HG03045 (cell line): ENCODE measurements around the gene CRYBA1.
"Not testable (repeated sequence)": the region's sequence is repeated elsewhere in the genome, so short reads cannot be mapped to it uniquely, and the experiment has no call there.

ENCODE experiments used
- ATAC-seq: cut with Tn5 transposase; IDR thresholded peaks from one replicate; pipeline ENCODE4 v1.9.1; 2021; ENCODE audit warnings: mild to moderate bottlenecking, moderate library complexity; ENCODE audit not compliant: unreplicated experiment

Gene CRYBA1

DNA sequence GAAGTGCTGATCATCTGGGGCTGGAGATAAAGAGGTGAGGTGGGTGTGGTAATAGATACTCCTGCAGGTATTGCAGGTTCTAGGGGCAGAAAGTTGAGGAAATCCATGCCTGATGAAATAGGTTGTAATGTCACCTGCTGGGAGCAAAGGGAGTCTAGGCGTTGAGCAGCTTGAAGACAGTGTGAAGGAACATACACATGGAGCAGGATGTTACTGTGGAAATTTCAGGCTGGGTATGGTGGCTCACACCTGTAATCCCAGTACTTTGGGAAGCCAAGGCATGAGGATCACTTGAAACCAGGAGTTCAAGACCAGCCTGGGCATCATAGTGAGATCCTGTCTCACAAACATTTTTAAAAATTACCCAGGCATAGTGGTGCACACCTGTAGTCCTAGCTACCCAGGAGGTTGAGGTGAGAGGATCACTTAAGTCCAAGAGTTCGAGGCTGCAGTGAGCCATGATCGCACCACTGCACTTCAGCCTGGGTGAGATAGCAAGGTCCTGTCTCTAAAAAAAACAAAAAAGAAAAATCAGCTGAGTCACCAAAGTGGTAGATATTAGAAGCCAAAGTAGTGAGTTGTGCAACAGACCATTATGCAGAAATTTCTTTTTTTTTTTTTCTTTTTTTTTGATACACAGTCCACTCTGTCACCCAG, 9.1 kb upstream of the CRYBA1 start:
- ATAC-seq: no peak

DNA sequence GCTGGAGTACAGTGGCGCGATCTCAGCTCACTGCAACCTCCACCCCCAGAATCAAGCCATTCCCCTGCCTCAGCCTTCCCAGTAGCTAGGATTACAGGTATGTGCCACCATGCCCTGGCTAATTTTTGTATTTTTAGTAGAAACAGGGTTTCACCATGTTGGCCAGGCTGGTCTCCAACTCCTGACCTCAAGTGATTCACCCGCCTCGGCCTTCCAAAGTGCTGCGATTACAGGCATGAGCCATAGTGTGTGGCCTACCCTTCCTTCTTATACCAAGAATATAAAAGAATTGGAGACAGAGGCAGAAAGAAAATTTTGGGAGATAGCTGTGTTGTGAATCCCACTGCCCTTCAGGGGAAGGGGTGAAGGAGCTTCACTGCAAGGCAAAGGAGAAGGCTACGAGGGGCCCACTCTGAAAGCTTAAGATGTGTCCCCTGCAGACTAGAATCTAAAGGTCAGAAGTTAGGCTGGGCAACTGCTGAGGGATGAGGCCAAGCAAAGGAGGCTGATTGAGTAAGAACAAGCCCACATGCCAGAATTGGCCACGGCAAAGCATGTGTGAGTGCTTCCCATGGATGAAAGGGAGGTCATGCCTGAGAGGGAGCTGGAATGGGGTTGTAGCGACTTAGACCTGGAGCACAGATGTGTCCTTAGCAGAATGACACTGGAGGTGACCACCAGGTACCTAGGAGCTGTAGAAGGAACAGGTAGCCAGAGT, 8.4 kb upstream of the CRYBA1 start:
- ATAC-seq: no peak

DNA sequence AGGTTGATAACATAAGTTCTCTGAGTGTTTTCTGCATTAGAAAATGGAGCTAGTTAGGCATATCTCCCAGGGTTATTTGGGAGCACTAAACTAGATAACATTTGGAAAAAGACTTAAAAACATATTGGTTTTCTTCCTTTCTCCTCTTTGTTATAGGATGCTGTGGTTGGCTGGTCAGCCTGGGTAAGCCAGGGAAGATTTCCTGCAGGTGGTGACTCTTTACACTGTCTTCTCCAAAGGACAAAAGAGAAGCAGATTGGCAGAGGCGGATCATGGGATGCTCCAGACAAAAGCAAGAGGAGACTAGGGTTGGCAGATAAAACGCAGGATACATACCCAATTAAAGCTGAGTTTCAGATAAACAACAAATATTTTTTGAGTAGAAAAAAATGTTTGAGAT, 6.2 kb upstream of the CRYBA1 start:
- ATAC-seq: no peak

DNA sequence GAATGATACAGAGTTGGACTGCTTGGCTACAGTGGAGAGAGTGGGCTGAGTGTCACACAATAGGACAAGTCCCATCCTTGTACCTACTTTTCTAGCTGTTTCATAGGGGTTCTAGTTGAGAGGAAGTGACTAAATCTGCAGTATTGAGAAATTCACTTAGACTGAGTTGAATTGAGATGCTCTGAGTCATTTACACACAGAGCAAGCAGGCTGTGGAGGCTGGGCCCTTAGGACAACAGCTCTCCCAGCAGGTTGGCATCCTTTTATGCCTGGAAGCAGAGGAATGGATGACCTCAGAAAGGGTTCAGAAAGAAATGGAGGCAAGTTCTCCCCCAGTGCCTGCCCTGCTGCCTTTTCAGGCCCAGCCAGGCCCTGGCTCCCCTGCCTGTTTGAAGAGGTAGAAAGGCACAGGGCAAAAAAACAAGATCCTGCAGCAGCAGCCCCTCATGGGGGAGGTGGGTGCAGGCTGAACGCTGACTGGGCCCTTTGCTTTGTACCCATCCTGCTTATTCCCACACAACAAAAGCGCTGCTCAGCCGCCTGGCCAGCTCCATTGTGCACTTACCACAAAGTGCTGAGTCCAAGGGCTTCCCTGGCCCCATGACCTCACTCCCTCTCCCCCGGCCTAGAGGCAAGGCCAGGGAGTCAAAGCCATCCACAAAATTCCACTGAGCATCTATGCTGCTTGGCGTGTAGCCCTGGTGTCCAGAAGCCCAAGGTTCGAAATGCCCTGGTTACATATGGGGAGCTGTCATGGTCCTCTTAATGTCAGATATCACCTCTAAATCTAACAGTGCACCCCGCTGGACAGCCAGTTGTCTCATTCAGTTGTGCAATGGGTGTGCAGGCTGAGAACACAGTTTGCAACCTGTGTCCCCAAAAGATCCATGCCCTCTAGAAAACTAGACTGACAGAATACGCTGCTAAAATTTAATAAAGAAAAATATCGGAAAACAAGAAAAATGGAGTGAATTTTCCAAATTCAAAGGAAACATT, 5.4 kb upstream of the CRYBA1 start:
- no peak for ATAC-seq

DNA sequence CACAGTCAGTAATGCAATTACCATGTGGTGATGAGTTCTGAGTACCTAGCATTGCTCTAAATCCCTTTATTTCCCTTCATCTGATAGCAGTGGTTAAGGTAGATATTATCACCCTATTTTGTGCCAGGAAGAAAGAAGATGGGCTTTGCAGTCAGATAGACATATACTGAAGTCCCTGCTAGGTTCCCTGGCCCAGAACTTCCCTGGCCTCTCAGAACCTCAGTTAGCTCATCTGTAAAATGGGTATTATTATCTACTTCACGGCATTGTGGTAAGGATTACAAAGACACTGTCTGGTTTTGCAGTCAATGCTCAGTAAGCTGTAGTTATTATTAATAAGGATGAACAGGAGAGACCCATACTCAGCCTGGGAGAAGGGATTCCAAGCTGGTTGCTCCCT, 4.6 kb upstream of the CRYBA1 start:
- ATAC-seq: no peak

DNA sequence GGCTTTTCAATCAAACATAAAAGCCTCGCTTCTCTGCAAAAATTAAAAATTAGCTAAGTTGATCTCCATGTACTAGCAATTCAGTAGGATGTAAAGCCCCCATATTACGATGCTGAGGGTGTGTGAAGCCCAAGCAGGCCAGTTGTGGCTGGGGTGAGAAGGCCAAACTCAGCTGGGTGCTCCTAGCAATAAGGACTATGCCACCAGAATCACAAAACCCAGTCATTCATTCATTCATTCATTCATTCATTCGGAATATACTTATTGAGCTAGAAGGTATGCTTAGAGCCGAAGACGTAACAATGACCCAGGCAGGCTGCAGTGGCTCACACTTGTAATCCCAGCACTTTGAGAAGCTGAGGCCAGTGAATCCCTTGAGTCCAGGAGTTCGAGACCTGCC, 3.9 kb upstream of the CRYBA1 start:
- no peak for ATAC-seq

DNA sequence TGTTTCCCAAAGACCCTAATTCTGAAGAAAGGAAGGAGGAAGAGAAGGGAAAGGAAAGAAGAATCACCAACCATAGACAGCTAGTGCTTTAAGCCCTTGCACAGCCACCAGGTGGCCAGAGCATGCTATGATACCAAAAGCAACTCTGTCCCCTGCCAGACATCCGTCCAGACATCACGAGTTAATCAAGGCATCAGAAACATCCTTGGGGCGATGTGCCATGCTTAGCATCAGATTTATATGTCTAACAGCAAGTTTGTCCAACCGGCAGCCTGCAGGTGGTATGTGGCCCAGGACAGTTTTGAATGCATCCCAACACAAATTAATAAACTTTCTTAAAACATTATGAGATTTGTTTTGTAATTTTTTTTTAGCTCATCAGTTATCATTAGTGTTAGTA, 2.9 kb upstream of the CRYBA1 start:
- no peak for ATAC-seq

DNA sequence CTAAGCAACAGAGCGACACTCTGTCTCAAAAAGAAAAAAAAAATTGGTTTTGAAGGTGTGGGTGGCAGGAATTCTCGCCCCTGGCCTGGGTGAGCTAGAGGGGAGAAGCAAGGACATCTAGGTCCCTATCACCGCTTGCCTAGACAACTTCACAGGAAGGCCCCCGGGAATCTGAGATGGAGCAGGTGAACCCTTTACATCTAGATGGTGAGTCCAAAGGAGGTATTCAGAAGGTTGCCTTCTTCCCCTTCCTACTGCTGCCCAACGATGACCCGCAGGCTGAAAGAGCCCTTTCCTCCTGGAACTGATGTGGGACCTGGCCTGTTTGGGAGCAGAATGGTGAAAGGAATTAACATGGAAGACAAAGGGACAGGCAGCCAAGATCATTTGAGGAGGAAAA, 1.3 kb upstream of the CRYBA1 start:
- ATAC-seq: no peak

DNA sequence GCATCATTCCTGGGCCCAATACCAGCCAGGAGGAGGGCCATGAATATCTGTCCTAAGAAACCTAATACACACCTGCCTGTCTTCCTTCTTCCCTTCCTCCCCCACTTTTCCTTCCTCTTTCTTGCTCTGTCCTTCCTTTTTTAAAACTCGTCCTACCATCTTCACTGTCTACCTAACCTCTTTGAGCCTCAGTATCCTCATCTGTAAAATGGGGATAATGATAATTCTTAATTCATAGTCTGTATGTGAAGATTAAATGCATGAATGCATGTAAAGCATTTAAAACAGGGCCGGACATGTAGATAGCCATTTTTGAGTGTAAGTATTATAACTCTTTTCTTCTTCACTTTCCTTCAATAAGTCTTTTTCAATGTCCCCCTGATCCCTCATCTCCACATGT, 560 bp downstream of the CRYBA1 start:
- ATAC-seq: no peak

DNA sequence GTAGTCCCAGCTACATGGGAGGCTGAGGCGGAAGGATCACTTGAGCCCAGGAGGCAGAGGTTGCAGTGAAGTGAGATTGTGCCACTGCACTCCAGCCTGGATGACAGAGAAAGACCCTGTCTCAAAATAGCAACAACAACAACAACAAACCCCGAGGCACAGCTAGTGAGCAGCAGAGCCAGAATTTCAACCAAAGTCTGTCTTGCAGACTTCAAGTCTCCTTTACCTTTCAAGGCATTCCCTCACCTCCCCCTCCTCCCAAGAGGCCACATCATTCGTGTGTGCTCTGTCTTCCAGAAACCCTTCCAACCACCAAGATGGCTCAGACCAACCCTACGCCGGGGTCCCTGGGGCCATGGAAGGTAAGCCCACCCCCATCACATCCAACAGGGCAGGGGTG, 2.2 kb downstream of the CRYBA1 start:
- ATAC-seq: no peak

DNA sequence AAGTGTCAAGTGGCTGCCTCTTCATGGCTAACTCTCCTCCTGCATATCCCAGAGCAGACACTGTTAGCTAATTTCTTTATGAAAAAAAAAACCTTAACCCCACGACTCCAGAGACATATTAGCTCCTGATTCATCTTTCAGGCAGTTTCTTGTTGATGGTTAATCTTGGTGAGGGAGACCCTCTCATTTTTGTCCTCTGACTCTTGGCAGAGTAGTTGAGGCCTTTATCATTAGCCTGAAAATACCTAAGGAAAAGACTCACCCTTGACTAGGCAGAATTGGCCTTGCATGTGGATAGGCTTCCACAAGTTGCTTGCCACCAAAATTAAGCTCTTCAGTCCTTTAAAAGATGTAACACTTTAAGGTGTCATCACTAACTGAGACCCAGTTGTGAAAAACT, 4.0 kb downstream of the CRYBA1 start:
- no peak for ATAC-seq

DNA sequence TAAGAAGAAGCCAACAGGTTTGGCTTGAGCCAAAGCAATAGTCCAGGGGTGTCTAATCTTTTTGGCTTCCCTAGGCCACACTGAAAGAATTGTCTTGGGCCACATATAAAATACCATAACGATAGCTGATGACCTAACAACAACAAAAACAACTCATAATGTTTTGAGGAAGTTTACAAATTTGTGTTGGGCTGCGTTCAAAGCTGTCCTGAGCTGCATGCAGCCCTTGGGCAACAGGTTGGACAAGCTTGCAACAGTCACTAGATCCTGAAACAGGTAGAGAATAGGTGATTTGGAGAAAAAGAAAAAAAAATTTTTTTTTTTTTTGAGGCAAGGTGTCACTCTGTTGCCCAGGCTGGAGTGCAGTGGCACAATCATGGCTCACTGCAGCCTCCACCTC, 4.5 kb downstream of the CRYBA1 start:
- no peak for ATAC-seq

DNA sequence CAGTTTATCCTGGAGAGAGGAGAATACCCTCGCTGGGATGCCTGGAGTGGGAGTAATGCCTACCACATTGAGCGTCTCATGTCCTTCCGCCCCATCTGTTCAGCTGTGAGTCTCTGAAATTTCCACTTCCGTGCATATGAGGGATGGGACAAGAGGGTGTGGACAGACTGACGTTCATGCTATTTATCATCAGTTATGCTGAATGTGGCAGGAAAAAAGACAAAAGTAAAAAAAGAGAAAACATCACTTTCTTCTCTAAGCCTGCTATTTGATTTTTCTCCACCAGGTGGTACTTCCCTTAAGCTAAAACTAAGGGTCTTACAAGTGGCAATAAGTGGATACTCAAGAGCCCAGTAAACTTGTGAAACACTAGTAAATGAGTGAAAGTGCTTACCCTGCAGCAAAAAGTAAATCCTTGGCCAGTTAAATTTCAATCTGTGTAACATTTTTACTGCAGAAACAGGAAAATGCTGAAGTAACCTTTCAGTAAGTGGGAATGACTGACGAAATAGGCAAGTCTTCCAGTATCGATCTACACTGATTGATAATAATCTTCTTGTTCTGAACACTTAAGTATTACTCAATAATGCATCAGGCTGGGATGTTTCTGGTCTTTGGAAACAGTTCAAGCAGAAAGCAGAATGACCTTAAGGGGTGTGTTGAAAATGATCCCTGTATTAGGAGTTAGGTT, 5.6 kb downstream of the CRYBA1 start:
- ATAC-seq: no peak

DNA sequence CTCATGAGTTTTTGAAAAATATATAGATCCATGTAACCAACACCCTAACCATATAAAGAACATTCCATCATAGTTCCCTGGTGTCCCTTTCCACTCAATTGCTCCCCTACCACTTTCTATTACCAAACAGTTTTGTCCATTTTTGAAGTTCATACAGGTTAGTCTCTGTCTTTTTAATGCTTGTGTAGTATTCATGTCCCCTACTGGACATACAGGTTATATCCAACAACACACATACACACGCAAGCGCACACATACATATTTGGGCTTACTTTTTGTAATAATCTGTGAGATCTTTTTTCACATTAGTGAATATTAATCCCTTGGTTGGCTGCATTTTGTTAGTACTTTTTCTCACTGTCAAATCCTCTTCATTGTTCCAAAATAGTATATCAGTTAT, 6.4 kb downstream of the CRYBA1 start:
- ATAC-seq: no peak

DNA sequence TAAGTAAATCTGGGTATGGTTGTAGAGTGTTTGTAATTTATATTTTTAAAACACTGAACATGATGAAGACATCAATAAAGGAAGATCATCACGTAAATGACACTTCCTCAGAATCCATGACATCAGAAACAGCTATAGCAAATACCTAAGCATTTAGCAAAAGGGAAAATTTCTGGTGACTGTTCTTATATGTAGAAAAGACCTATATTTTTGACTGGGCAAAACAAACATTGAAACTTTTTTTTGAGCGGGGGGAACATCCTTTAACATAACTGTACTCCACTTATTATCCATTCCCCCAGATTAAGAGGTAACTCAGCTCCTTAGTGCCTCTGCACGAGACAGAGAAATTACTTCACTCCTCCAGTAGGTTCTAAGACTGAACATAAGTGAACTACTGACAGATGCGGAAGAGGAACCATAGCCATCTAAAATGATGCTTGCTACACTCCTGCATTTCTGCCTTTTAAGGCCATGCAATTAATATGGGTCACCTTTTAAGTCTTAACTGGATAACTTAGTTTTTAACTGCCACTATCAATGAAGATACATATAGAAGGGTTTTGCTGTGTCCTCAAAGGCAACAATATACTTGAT, 9.4 kb downstream of the CRYBA1 start:
- ATAC-seq: no peak

DNA sequence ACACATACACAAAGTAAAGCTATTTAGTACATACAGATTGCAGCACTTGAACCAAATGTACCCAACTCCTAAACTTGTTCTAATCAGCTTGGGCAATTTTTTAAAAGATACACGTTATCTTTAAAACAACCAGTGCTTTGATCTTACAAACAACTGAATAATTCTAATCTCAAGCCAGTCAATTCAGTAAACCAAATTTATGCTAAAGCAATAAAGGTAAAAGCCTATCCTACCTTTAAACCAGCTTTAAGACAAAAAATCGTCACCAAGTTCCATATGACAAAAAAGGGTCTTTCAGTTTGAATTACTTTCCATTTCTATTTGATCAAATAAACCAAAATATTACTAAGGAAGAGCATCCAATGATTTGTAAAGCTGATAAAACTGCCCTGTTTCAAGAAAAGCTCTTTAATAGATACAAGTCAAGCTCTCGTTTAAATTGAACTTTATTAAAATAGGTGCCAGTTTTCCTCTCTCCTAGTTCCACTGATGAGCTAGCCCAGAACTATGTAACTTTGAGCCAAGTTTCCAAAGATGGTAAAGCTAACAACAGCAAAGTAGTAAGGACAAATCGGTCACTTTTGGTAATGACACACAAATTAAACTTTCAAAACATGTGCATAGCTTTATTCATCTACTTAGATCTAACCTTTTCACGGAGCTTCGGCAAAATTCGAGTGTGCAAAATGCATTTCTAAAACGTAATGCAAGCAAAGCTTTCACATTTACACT, 10.2 kb downstream of the CRYBA1 start:
- no peak for ATAC-seq

DNA sequence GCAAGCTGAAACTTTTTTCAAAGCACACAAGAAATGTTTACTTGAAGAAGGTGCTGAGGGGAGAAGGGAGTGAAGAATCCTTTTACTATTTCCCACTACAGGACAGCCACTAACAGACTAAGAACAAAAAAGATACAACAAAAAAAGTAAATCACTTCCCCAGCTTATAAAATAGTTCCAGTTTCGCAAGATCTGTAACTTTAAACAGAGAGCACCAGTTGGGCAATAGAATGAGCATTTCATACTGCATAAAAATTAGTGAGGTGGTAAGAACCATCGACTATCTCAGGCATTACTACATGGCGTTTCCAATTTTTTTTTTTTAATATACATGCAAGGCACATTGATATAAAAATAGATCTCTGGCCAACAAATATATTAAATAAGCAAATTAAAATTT, 11.1 kb downstream of the CRYBA1 start:
- ATAC-seq: no peak

DNA sequence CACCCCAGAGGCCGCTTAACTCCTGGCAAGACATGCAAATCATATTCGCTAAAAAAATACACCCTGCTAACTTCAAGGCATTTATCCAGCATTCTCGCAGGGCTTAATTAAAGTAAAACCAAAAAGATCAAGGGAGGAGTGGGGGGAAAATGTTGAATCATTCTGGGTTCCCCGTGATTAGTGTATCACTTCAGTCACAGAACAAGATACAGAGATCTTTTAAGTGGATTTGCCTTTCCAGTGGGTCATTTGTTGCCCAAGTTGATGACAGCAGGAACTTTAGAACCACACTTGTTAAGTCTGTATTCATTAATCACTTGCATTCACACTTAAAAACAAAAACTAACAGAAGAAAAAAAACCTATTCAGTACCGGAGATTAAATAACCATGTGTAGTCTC, 17.3 kb downstream of the CRYBA1 start:
- ATAC-seq: no peak

DNA sequence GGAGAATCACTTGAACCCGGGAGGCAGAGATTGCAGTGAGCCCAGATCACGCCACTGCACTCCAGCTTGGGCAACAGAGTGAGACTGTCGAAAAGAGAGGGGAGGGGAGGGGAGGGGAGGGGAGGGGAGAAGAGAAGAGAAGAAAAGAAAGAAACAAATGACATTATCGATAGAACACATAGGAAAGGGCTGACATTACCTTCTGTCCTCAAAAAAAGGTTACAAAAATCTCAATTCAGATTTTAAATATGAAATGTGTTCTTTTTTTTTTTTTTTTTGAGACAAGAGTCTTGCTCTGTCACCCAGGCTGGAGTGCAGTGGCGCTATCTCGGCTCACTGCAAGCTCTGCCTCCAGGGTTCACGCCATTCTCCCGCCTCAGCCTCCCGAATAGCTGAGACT, 25.3 kb downstream of the CRYBA1 start:
- not testable (repeated sequence) for ATAC-seq

DNA sequence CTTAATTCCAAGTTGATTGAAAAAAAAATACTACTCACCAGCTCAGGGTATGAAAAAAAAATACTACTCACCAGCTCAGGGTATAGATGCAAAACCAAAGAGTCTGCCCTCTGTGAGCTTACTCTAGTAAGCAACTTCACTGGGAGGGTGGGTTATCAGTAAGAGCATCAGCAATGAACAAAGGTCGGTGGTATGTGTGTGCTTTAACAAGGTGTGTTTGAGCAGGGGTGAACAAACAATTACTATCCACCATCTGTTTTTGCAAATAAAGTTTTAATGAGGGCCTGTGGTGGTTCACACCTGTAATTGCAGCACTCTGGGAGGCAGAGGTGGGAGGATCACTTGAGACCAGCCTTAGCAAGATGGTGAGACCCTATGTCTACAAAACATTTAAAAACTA, 27.3 kb downstream of the CRYBA1 start:
- no peak for ATAC-seq
